Panc1 (cell line): ENCODE data around the gene OR5A2. TPM values are rescaled to one million over a fixed set of nuclear protein-coding genes. Genes with fewer than 3 reads are reported as not detected.

Source experiments
- ATAC-seq: fragments of 200-7000 bp; cut with Tn5 transposase; 2 replicates; pipeline ENCODE4 v1.9.1; 2020; ENCODE audit warnings: mild to moderate bottlenecking, moderate library complexity
- Bru-seq: library from RNA; stranded (reverse); fragments of 400-500 nt; gene quantifications from one replicate; lab custom pipeline; 2021; lab: Mats Ljungman, UMichigan
- BruChase-seq, 2 experiments: library from RNA; stranded (reverse); fragments of 400-500 nt; gene quantifications; one replicate each; lab custom pipeline; 2021; lab: Mats Ljungman, UMichigan
- BruUV-seq: library from RNA; stranded (reverse); fragments of 400-500 nt; replicated peaks from 2 replicates; lab custom pipeline; 2021; lab: Mats Ljungman, UMichigan
- CTCF ChIA-PET: fragments of 300-600 bp; sonication (Branson Sonifier 250); formaldehyde crosslinking; loops from one replicate; lab custom pipeline; 2022; ENCODE audit warnings: antibody characterized with exemption; lab: Charles Lee
- POLR2A ChIA-PET: fragments of 300-600 bp; sonication (Branson Sonifier 250); formaldehyde crosslinking; loops from one replicate; lab custom pipeline; 2022; ENCODE audit warnings: antibody characterized with exemption; lab: Charles Lee
- DNase-seq: peaks from one replicate; pipeline ENCODE4 v3.0.0-alpha.2; 2010; ENCODE audit warnings: low read depth, low spot score
- H3K27ac ChIP-seq: 2 replicates; pipeline ENCODE4 v1.5.1; 2011; ENCODE audit warnings: mild to moderate bottlenecking, low read length, inconsistent platforms
- H3K27me3 ChIP-seq: fragments of 200-500 bp; sonication (Bioruptor generic); 2 replicates; pipeline ENCODE4 v1.6.0; 2014; ENCODE audit warnings: low read length, inconsistent platforms; ENCODE audit not compliant: control insufficient read depth, insufficient read depth
- H3K36me3 ChIP-seq: fragments of 200-500 bp; sonication (Bioruptor generic); 2 replicates; pipeline ENCODE4 v1.5.1; 2014; ENCODE audit warnings: inconsistent platforms, mild to moderate bottlenecking, low read length, moderate library complexity; ENCODE audit not compliant: control insufficient read depth, insufficient read depth
- H3K4me1 ChIP-seq: 2 replicates; pipeline ENCODE4 v1.5.1; 2011; ENCODE audit warnings: inconsistent platforms, mild to moderate bottlenecking, low read length, moderate library complexity; ENCODE audit not compliant: control insufficient read depth, insufficient read depth
- H3K4me3 ChIP-seq, 2 experiments: 2 replicates each; pipeline ENCODE4 v1.5.1; 2011 to 2012; ENCODE audit warnings: low read depth in 2 of 2, low read length in 2 of 2, mild to moderate bottlenecking in 2 of 2, inconsistent platforms in 1 of 2, moderate library complexity in 1 of 2
- H3K9me3 ChIP-seq: fragments of 200-500 bp; sonication (Bioruptor generic); 2 replicates; pipeline ENCODE4 v1.5.1; 2014; ENCODE audit warnings: low read depth, mild to moderate bottlenecking, inconsistent platforms, low read length, moderate library complexity; ENCODE audit not compliant: control insufficient read depth, insufficient read depth
- POLR2AphosphoS5 ChIP-seq: IDR thresholded peaks from 2 replicates; pipeline ENCODE4 v1.6.1; 2012; ENCODE audit warnings: mild to moderate bottlenecking, low read depth, low read length, moderate library complexity
- SIN3A ChIP-seq: IDR thresholded peaks from 2 replicates; pipeline ENCODE4 v1.6.1; 2012; ENCODE audit warnings: low read depth, mild to moderate bottlenecking, low read length, moderate library complexity, borderline replicate concordance; ENCODE audit not compliant: insufficient read depth
- TCF7L2 ChIP-seq: IDR thresholded peaks from 2 replicates; pipeline ENCODE4 v1.6.1; 2011; ENCODE audit warnings: mild to moderate bottlenecking, low read depth, low read length, inconsistent platforms
- in situ Hi-C: cut with HindIII; loops from 2 replicates; pipeline ENCODE4 v1.10.0; 2016; ENCODE audit warnings: low sequenced_read_pairs, low pct_unique_long_range_greater_than_20kb
- intact Hi-C: fragments of 100-400 bp; cut with micrococcal nuclease; formaldehyde crosslinking; loops from one replicate; pipeline ENCODE4 v1.10.0; 2022; ENCODE audit not compliant: unreplicated experiment
- long read RNA-seq: library from polyadenylated mRNA; unstranded; transcript quantifications from one replicate; pipeline ENCODE4 v2.0.0, GENCODE V29; 2021; ENCODE audit not compliant: unreplicated experiment
- polyA plus RNA-seq: library from polyadenylated mRNA; unstranded; fragments of >200 nt; gene quantifications from one replicate; pipeline ENCODE4 v1.2.1, GENCODE V29; 2012; ENCODE audit warnings: missing spikeins; ENCODE audit not compliant: insufficient read length
- total RNA-seq: library from RNA; stranded (reverse); gene quantifications from one replicate; pipeline ENCODE4 v1.2.1, GENCODE V29; 2021; ENCODE audit not compliant: unreplicated experiment
- TF ChIP-seq, protein P1 (sequence below), 2 experiments: IDR thresholded peaks; 2 replicates each; pipeline ENCODE4 v1.6.1; 2011 to 2012; ENCODE audit warnings: low read depth in 2 of 2, control low read depth in 1 of 2, low read length in 1 of 2, mild to moderate bottlenecking in 1 of 2, moderate library complexity in 1 of 2; ENCODE audit not compliant: insufficient read depth in 1 of 2
- TF ChIP-seq, protein P2 (sequence below): fragments of 450-650 bp; IDR thresholded peaks from 2 replicates; pipeline ENCODE4 v1.5.1; 2017; ENCODE audit warnings: mild to moderate bottlenecking

The OR5A2 gene, protein sequence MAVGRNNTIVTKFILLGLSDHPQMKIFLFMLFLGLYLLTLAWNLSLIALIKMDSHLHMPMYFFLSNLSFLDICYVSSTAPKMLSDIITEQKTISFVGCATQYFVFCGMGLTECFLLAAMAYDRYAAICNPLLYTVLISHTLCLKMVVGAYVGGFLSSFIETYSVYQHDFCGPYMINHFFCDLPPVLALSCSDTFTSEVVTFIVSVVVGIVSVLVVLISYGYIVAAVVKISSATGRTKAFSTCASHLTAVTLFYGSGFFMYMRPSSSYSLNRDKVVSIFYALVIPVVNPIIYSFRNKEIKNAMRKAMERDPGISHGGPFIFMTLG
- total RNA-seq (not detected), Bru-seq, nascent RNA (not detected), BruChase-seq, experiment 1, labeled RNA remaining after a 2-hour chase (not detected), BruChase-seq, experiment 2, labeled RNA remaining after a 6-hour chase (not detected)
- not detected for polyA plus RNA-seq
- long read RNA-seq, result 0 reads

DNA sequence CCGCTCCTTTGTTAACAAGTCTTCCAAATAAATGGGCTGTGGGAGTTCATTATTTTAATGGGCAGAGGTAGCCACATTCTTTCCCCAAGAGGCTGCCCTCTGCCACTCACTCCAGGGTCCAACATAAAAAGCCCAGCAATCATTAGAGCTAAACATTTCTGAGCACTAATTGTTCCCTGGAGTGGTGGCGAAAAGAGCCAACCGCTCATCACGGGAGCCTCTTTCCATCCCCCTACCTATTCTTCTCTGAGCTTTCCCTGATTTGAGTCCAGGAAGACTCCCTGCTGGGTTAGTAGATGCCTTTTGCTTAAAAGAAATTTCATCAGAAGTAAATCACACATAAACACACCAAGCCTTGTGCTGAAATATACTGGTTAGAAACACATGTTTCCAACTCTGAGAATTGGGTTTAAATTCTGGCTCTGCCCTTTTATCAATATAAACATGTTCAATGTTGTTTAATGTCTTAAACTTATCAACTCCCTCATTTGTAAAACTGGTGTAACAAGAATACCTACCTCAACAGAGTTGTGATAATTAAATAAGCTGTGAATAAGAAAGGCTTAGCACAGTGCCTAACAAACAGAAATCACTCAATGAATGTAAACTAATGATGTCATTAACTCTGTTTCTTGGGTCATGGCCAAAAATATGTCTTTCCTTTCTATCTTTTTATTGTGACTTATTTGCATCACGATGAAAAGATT, at the start of gene OR5A2:
Gene OR5A2, minus strand, starts transcription at position 53 of the 707 bp plus-strand sequence. CDS start 3,460 bp downstream, outside the sequence.
- no peak for TF ChIP-seq SIN3A
- TF ChIP-seq, protein P1, sequence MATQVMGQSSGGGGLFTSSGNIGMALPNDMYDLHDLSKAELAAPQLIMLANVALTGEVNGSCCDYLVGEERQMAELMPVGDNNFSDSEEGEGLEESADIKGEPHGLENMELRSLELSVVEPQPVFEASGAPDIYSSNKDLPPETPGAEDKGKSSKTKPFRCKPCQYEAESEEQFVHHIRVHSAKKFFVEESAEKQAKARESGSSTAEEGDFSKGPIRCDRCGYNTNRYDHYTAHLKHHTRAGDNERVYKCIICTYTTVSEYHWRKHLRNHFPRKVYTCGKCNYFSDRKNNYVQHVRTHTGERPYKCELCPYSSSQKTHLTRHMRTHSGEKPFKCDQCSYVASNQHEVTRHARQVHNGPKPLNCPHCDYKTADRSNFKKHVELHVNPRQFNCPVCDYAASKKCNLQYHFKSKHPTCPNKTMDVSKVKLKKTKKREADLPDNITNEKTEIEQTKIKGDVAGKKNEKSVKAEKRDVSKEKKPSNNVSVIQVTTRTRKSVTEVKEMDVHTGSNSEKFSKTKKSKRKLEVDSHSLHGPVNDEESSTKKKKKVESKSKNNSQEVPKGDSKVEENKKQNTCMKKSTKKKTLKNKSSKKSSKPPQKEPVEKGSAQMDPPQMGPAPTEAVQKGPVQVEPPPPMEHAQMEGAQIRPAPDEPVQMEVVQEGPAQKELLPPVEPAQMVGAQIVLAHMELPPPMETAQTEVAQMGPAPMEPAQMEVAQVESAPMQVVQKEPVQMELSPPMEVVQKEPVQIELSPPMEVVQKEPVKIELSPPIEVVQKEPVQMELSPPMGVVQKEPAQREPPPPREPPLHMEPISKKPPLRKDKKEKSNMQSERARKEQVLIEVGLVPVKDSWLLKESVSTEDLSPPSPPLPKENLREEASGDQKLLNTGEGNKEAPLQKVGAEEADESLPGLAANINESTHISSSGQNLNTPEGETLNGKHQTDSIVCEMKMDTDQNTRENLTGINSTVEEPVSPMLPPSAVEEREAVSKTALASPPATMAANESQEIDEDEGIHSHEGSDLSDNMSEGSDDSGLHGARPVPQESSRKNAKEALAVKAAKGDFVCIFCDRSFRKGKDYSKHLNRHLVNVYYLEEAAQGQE (IDR thresholded peaks at IDR 0.05; ENCODE audit: insufficient read depth in 1 of 2, low read depth in 2 of 2, low read length in 1 of 2), result no peak
- TF ChIP-seq, protein P2, sequence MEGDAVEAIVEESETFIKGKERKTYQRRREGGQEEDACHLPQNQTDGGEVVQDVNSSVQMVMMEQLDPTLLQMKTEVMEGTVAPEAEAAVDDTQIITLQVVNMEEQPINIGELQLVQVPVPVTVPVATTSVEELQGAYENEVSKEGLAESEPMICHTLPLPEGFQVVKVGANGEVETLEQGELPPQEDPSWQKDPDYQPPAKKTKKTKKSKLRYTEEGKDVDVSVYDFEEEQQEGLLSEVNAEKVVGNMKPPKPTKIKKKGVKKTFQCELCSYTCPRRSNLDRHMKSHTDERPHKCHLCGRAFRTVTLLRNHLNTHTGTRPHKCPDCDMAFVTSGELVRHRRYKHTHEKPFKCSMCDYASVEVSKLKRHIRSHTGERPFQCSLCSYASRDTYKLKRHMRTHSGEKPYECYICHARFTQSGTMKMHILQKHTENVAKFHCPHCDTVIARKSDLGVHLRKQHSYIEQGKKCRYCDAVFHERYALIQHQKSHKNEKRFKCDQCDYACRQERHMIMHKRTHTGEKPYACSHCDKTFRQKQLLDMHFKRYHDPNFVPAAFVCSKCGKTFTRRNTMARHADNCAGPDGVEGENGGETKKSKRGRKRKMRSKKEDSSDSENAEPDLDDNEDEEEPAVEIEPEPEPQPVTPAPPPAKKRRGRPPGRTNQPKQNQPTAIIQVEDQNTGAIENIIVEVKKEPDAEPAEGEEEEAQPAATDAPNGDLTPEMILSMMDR, result no peak
- no peak for TF ChIP-seq POLR2AphosphoS5
- no peak for TF ChIP-seq TCF7L2
- Histone ChIP-seq H3K4me1 (no peaks in the 10 kb centered on the region), H3K4me3 (no peak within 1 kb of the TSS), H3K36me3 (no peaks in the 10 kb centered on the region), H3K9me3 (no peaks in the 10 kb centered on the region), H3K27me3 (0 out of 2 replicates have a peak, but pooled peaks cover 3% of the 10 kb centered on the region), H3K27ac (no peak within 1 kb of the TSS)
- ATAC-seq (no peak), DNase-seq (no peak)
- BruUV-seq, result no TSS peak
- intact Hi-C loops, result loop anchor here (10.0 kb wide), 1 partner anchor 162 kb away; no protein-coding TSS in a partner anchor
- ChIA-PET CTCF (no interaction called here), POLR2A (no interaction called here)
- in situ Hi-C loops, result no loop called here

DNA sequence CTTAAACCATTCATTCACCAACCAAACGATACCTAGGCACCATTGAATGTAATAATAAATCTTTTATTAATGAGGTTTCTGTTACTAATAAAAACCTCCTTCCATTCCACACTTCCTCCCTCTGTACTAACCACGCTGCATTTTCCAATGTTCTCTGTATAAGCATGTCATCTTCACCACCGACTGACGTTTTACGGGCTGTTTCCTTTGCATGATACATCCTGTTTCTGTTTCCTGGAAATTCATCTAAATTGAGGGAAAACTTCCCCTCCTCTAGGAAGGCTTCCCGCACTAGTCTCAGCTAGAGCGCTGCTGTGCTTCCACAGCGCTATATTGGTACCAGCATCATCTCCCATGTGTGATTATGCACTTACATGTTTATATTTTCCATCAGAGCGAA, 49.0 kb upstream of the OR5A2 start:
- in situ Hi-C loops, result no loop called here
- intact Hi-C loops, result no loop called here
- Histone ChIP-seq H3K27ac (no peak overlapping the region), H3K4me1 (no peaks in the 10 kb centered on the region), H3K4me3 (no peak overlapping the region), H3K9me3 (no peaks in the 10 kb centered on the region), H3K36me3 (no peaks in the 10 kb centered on the region), H3K27me3 (peaks cover 4% of the 10 kb centered on the region)
- no TSS peak for BruUV-seq
- POLR2A ChIA-PET, result interaction anchor here (0.6 kb wide), 1 partner anchor 16 kb away, joined by 7 read pairs; no protein-coding TSS in a partner anchor
- CTCF ChIA-PET, result no interaction called here
- TF ChIP-seq POLR2AphosphoS5 (no peak), SIN3A (no peak)
- DNase-seq (no peak), ATAC-seq (no peak)
